ENCODE data around the gene IRF8.

IRF8 gene

GRCh38 chr16:85963753-85964285 is 64.9 kb downstream of the IRF8 start:
- no peak for DNase-seq

DNA sequence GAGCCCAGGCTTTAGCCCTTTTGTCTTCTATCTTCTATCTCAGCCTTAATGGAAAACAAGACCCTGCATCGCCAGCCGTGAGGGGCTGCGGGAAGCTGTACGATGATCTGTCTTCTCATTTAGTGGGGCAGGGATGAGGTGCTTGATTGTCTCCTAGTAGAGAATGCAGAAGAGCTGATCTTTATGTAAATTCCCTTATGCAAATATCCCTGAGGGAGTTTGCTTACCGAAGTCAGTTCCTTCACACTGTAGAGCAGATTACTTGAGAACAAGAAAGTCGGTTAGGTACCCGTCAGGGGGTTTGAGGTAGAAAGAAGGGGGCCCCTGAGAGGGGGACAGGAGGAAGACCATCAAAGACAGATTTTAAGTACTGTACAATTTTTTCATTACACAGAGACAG is 66.2 kb downstream of the IRF8 start:
- no peak for DNase-seq

DNA sequence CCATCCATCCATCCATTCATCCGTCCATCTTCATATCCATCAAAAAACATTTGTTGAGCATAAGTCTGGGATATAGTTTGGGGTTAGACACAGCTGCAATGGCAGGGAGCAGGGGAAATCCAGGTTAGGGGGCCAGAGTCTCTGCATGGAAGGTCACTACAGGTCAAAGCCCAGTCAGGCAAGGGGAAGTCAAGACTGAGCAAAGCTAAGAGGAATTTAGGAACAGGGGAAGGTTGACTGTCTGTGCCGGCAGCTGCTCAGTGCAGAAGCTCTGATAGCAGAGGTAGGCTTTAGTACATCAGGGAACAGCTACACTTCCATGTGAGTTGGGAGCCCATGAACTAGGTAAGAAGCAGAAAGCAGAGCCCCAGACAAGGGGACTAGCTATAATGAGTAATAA is 68.1 kb downstream of the IRF8 start:
- DNase-seq: no peak

DNA sequence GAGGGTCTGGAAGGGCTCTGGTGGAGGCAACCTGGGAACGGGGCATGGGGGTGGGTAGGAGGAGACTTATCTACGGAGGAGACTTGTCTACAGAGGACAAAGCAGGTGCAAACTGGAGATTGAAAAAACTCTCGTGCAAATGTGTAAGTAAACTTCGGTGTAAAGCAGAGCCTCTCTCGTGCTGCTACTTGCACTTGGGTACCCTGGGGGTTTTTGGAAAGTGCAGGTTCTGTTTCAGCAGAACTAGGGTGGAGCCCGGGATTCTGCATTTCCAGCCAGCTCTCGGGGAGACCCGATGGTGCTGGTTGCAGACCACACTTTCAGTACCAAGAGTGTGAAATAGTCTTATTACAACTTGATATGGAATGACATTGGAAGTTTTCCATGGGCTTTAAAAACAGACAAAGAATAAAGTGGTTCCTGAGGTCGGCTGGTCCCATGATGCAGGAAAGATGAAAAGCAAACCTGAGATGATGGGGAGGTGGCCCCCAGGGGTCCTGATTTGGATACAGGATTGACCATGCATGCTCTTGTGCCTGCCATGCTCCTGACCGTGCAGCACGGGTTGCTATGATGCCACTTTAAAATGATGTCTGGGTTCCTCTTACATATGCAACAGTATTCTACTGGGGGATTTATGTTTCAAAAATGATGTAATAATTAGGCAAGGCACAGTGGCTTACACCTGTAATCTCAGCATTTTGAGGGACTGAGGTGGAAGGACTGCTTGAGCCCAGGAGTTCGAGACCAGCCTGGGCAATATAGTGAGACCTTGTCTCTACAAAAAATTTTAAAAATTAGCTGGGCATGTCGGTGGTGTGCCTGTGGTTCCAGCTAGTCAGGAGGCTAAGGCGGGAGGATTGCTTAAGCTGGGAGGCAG is 69.3 kb downstream of the IRF8 start:
- DNase-seq: no peak

- no peak for DNase-seq
Observed at GRCh38 chr16:85969159-85969558, 70.2 kb downstream of the IRF8 start.

- peak; percentile 92 for DNase-seq
Observed at GRCh38 chr16:85969591-85969990, 70.6 kb downstream of the IRF8 start.

DNA sequence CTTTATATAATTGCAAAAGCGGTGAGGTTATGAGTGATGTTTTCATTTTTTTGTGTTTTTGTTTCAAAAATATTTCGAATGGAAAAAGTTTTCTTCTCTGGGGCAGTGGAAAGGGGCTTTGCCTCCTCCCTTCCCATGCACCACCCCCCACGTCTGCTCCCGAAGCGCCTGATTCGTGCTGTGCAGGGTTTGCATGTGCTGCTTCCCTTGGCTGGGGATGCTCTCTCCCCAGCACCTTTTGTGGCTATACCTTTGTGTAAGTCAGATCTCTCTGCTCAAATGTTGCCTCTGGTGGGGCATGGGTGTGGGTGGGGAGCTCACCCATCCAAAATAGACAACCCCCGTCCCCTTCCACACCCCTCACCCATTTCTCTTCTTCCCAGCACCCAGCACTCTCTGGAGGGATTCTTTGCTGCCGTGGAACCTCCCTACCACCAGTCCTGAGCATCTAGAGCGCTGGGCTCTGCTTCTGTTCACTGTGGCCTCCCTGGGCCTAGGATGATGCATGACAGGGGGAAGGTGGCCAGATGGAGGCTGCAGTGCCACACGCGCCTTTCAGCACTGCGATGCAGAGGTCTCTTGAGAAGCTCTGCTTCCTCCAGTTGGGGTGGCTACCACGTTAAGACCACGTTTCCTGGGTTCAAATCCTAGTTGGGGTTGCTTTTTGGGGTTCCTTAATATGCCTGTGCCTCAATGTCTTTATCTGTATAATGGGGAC is 71.2 kb downstream of the IRF8 start:
- peak; percentile 71 for DNase-seq

- DNase-seq: peak; percentile 93
Observed at GRCh38 chr16:85970738-85971137, 71.8 kb downstream of the IRF8 start.

All from islet precursor cell (in vitro differentiated cells).